Brain pericyte (primary cell): ENCODE data around the gene MYLK2.

Experiments
- DNase-seq: peaks from one replicate; pipeline ENCODE4 v3.0.0-alpha.2; 2012; ENCODE audit warnings: low read depth, low spot score

MYLK2 gene

DNA sequence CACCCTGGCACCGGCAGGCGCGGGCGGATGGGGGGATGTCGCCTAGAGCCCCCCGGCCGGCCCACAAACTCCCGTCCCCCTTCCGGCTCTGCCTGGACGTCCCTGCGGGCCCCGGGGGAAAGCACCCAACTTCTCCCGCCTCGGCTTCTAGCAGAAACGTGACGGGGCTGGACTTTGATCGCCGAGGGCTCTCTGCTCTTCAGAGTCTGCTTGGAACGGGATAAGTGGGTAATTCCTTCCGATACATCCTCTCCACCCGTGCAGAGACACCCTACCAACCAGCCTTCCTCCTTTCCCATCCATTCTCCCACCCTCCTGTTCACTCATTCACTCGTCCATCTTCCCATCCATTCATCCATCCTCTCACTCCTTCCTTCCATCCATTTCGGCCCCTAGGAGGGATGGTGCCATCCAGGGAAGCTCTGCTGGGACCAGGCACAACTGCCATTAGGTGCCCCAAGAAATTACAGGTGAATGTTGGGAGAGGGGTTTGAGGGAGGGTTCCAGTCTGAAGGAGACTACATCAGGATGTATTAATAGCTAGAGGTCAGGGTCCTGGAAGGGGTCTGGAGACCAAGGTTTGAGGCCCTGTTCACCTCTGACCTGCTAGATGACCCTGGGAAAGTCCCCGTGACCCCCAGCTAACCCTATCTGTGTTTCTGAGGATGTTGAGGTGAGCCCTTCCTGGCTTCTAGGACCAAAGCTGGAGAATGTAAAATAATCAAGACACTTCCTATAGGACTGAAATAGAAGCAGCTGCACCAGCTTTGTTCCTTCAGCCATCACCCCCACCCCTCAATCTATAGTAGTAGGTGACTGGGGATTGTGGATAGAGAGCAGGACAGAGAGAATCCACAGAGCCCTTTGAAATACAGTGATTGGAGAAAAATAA is 51.8 kb downstream of the MYLK2 start:
- no peak for DNase-seq

DNA sequence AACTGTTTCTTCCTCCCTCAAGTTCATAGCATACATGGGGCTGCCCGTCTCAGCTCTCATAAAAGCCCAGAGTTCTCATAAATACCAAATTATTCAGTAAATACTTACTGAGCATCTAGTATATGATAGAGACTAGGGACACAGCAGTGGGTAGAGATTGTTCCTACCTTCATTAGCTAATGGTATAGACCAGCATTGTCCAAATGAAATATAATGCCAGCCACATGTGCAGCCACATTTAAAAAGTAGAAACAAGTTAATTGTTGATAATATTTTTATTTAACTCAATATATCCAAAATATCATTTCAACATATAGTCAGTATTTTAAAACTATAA is 52.4 kb downstream of the MYLK2 start:
- no peak for DNase-seq

DNA sequence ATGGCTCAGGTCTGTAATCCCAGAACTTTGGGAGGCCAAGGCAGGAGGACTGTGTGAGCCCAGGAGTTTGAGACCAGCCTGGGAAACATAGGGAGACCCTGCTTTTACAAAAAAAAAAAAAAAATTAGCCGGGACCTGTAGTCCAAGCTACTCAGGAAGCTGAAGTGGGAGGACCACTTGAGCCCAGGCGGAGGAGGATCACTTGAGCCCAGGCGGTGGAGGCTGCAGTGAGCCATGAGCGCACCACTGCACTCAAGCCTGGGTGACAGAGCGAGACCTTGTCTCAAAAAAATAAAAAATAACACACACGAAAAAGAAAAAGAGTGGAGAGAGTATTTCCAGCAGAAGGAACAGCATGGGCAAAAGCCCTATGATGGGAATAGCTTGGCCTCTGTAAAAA is 53.2 kb downstream of the MYLK2 start:
- no peak for DNase-seq

DNA sequence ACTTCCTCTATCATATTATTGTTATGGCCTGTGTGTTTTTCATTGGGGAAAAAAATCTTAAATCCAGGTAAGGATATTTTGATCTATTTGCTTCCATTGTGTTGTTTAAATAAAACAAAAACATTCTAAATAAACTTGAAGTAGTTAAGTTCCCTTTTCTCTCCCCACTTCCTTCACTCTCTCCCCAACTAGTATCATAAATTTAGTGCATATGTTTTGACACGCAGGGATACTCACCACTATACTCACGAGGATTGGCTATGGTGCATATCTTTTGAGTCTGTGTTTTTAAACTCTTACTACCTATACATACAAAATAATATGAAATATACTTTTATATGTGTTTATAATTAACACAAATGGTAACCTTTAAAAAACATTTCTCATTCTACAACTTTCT is 56.5 kb downstream of the MYLK2 start:
- DNase-seq, result no peak

DNA sequence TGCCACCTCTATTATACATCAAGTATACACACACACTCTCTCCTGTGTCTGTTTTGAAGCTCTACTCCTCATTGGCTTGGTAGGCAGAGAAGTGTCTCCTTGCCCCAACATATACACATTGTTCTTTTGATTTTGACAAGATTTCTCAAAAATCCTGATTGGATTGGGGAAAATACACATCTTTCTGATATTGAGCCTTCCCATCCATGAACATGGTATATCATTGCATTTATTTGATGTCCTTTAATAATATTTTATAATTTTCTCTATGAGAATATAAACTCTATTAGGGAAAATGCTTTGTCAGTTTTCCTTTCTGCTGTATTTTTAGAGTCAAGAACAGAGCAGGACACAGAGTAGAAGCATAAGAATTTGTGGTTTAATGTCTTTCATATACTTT is 58.5 kb downstream of the MYLK2 start:
- no peak for DNase-seq

DNA sequence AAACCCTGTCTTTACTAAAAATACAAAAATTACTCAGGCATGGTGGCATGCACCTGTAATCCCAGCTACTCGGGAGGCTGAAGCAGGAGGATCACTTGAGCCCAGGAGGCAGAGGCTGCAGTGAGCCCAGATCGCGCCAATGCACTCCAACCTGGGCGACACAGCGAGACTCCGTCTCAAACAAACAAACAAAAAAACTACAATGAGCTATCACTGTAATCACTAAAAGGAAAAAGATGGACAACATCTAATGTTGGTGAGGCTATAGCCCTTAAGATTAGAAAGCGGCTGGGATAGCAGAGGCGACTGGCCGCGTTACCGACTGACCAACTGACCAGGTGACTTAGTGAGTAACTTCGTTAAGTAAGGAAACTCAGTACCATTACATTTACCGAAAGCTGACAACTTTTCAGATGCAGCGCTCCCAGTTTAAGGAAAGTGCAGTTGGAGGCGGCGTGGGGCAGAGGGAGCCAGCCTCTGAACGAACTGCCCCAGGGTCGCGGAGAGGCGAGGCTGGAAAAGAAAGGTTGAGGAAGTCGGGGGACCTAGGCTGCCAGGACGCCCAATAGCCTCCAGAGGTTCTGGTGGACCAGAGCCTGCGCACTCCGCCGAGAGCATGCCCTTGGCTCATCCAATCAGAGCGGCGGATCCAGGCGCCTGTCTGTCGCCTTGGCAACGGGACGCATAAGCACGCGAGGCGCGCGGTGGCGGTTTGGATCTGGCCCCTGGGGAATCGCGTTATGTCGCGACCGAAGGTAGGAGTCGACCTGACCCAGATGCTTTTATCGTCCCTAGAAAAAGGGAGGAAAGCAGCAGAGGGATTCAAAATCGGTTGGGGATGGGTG is 60.2 kb downstream of the MYLK2 start:
- peak; percentile 76 for DNase-seq

DNA sequence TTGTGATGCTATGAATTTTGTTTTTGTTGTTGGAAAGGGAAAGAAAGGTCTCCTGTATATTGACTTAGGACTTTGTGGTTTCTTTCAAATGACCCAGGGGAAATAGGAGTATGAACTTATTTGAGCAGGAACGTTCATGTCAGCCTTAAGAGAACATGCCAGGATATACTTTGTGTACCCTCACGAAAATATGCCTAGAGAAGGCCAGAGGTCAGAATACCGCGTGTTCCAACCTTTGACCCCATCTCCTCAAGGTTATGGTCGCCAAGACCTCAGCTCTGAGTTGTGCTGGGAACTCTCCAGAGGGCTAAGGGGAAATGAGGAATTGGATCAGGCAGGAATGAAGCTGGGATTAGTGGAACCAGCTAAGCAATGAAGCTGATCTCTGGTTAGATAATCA is 62.8 kb downstream of the MYLK2 start:
- no peak for DNase-seq

DNA sequence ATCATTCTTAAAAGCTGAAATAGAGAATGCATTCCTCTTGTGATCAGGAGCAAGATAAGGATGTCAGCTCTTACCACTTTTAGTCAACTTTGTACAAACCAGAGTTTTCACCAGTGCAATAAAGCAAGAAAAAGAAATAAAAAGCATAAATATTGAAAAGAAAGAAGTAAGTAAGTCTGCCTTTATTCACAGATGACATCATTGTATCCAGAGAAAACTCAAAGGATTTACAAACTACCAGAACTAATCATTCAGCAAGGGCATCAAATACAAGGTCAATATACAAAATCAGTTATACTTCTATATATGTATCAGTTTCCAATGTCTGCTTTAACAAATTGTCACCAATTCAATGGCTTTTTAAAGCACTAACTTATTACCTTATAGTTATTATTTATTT is 64.7 kb downstream of the MYLK2 start:
- no peak for DNase-seq
